Panc1 (cell line): Measurements from ENCODE around the gene SUSD4.

Experiments used
- CTCF ChIP-seq: fragments of 450-650 bp; IDR thresholded peaks from 2 replicates; pipeline ENCODE4 v1.5.1; 2017; ENCODE audit warnings: mild to moderate bottlenecking
- POLR2AphosphoS5 ChIP-seq: IDR thresholded peaks from 2 replicates; pipeline ENCODE4 v1.6.1; 2012; ENCODE audit warnings: mild to moderate bottlenecking, low read depth, low read length, moderate library complexity
- TF ChIP-seq, protein P1 (sequence below), 2 experiments: IDR thresholded peaks; 2 replicates each; pipeline ENCODE4 v1.6.1; 2011 to 2012; ENCODE audit warnings: low read depth in 2 of 2, control low read depth in 1 of 2, low read length in 1 of 2, mild to moderate bottlenecking in 1 of 2, moderate library complexity in 1 of 2; ENCODE audit not compliant: insufficient read depth in 1 of 2

DNA sequence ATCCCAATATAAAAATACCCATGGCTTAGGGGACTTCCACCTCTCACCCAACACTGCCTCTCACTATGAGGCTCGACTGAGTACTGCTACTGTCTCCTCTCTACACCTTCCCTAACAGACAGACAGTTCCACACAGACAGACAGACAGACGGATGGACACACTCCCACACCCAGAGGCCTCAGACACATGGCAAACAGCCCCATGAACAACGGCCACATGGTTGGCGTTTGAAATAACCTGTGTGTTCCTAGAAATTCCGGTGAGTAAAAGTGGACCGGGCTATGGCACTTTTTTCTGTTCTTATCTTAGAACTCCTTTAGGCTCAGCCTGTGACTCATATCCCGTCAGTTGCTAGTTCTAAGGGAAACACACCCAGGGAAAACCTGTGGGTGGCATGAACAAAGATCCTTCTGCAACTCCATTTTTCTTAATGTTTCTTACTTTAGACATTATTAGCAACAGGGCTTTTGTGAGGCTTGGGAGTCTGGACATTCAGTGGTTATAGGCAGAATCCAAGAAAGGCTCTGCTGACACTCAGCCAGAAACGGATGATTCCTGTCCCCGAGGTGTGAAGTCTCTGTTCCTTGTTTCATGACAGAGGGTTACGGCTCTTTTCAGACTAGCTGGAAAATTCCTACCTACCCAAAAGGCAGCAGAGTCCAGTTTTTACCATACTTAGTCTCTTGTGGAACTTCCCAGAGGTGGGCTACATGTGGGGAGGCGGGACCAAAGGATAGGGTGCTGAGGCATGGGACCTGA, 130.4 kb downstream of the SUSD4 start:
- TF ChIP-seq CTCF, result no peak
- TF ChIP-seq, protein P1, sequence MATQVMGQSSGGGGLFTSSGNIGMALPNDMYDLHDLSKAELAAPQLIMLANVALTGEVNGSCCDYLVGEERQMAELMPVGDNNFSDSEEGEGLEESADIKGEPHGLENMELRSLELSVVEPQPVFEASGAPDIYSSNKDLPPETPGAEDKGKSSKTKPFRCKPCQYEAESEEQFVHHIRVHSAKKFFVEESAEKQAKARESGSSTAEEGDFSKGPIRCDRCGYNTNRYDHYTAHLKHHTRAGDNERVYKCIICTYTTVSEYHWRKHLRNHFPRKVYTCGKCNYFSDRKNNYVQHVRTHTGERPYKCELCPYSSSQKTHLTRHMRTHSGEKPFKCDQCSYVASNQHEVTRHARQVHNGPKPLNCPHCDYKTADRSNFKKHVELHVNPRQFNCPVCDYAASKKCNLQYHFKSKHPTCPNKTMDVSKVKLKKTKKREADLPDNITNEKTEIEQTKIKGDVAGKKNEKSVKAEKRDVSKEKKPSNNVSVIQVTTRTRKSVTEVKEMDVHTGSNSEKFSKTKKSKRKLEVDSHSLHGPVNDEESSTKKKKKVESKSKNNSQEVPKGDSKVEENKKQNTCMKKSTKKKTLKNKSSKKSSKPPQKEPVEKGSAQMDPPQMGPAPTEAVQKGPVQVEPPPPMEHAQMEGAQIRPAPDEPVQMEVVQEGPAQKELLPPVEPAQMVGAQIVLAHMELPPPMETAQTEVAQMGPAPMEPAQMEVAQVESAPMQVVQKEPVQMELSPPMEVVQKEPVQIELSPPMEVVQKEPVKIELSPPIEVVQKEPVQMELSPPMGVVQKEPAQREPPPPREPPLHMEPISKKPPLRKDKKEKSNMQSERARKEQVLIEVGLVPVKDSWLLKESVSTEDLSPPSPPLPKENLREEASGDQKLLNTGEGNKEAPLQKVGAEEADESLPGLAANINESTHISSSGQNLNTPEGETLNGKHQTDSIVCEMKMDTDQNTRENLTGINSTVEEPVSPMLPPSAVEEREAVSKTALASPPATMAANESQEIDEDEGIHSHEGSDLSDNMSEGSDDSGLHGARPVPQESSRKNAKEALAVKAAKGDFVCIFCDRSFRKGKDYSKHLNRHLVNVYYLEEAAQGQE (IDR thresholded peaks at IDR 0.05; ENCODE audit: insufficient read depth in 1 of 2, low read depth in 2 of 2, low read length in 1 of 2), result no peak
- TF ChIP-seq POLR2AphosphoS5, result no peak
